ENCODE measurements around the gene CYP19A1. TPM values are rescaled to one million over a fixed set of nuclear protein-coding genes. Genes with fewer than 3 reads are reported as not detected.

Gene CYP19A1
- polyA plus RNA-seq, 2 donors = 0.05 TPM; not detected in 1

GRCh38 chr15:51332206-51333147 lies 5.9 kb downstream of the CYP19A1 start:
- no peak overlapping the region for H3K27ac ChIP-seq (ENCODE audit: low read depth in 2 of 2, low read length in 1 of 2)

GRCh38 chr15:51331141-51331540 lies 7.3 kb downstream of the CYP19A1 start:
- Histone ChIP-seq H3K36me3 (ENCODE audit: control insufficient read depth in 2 of 2, insufficient read depth in 2 of 2, low read length in 1 of 2) (no peaks in the 10 kb centered on the region), H3K27ac (ENCODE audit: low read depth in 2 of 2, low read length in 1 of 2) (no peak overlapping the region), H3K9me3 (ENCODE audit: control insufficient read depth in 2 of 2, insufficient read depth in 1 of 2, low read depth in 1 of 2, low read length in 1 of 2) (no peaks in the 10 kb centered on the region), H3K4me3 (ENCODE audit: low read depth in 1 of 2, low read length in 2 of 2) (no peak overlapping the region), H3K4me1 (ENCODE audit: control insufficient read depth in 2 of 2, insufficient read depth in 2 of 2, low read length in 1 of 2) (no peaks in the 10 kb centered on the region), H3K27me3 (ENCODE audit: control insufficient read depth in 1 of 2, insufficient read depth in 2 of 2, low read length in 2 of 2) (no peaks in the 10 kb centered on the region)
- 72 to 79% methylated on average over 5 of the region's 5 CpGs for WGBS, 2 donors

More at GRCh38 chr15:51332206-51333147, 5.9 kb downstream of the CYP19A1 start:
- H3K4me1 ChIP-seq (ENCODE audit: control insufficient read depth in 2 of 2, insufficient read depth in 2 of 2, low read length in 1 of 2) = no peaks in the 10 kb centered on the region
- H3K36me3 ChIP-seq (ENCODE audit: control insufficient read depth in 2 of 2, insufficient read depth in 2 of 2, low read length in 1 of 2) = no peaks in the 10 kb centered on the region
- 65 to 70% methylated on average over 4 of the region's 4 CpGs for WGBS, 2 donors
- H3K4me3 ChIP-seq (ENCODE audit: low read depth in 1 of 2, low read length in 2 of 2) = no peak overlapping the region
- no peaks in the 10 kb centered on the region for H3K27me3 ChIP-seq (ENCODE audit: control insufficient read depth in 1 of 2, insufficient read depth in 2 of 2, low read length in 2 of 2)
- H3K9me3 ChIP-seq (ENCODE audit: control insufficient read depth in 2 of 2, insufficient read depth in 1 of 2, low read depth in 1 of 2, low read length in 1 of 2) = no peaks in the 10 kb centered on the region

GRCh38 chr15:51328926-51329325 lies 9.5 kb downstream of the CYP19A1 start:
- no peaks in the 10 kb centered on the region for H3K4me1 ChIP-seq (ENCODE audit: control insufficient read depth in 2 of 2, insufficient read depth in 2 of 2, low read length in 1 of 2)
- 44 to 67% methylated on average over 4 of the region's 4 CpGs for WGBS, 2 donors
- no peak overlapping the region for H3K4me3 ChIP-seq (ENCODE audit: low read depth in 1 of 2, low read length in 2 of 2)
- no peaks in the 10 kb centered on the region for H3K36me3 ChIP-seq (ENCODE audit: control insufficient read depth in 2 of 2, insufficient read depth in 2 of 2, low read length in 1 of 2)
- H3K9me3 ChIP-seq (ENCODE audit: control insufficient read depth in 2 of 2, insufficient read depth in 1 of 2, low read depth in 1 of 2, low read length in 1 of 2) = no peaks in the 10 kb centered on the region
- no peak overlapping the region for H3K27ac ChIP-seq (ENCODE audit: low read depth in 2 of 2, low read length in 1 of 2)
- H3K27me3 ChIP-seq (ENCODE audit: control insufficient read depth in 1 of 2, insufficient read depth in 2 of 2, low read length in 2 of 2) = no peaks in the 10 kb centered on the region

- WGBS, 2 donors = 93 to 95% methylated on average over 2 of the region's 2 CpGs
Measured at GRCh38 chr15:51327081-51327480, 11.3 kb downstream of the CYP19A1 start.

GRCh38 chr15:51325167-51325566 lies 13.2 kb downstream of the CYP19A1 start:
- H3K9me3 ChIP-seq (ENCODE audit: control insufficient read depth in 2 of 2, insufficient read depth in 1 of 2, low read depth in 1 of 2, low read length in 1 of 2) = no peaks in the 10 kb centered on the region
- H3K4me1 ChIP-seq (ENCODE audit: control insufficient read depth in 2 of 2, insufficient read depth in 2 of 2, low read length in 1 of 2) = no peaks in the 10 kb centered on the region
- no peaks in the 10 kb centered on the region for H3K36me3 ChIP-seq (ENCODE audit: control insufficient read depth in 2 of 2, insufficient read depth in 2 of 2, low read length in 1 of 2)
- H3K27me3 ChIP-seq (ENCODE audit: control insufficient read depth in 1 of 2, insufficient read depth in 2 of 2, low read length in 2 of 2) = no peaks in the 10 kb centered on the region
- H3K4me3 ChIP-seq (ENCODE audit: low read depth in 1 of 2, low read length in 2 of 2) = no peak overlapping the region
- H3K27ac ChIP-seq (ENCODE audit: low read depth in 2 of 2, low read length in 1 of 2) = no peak overlapping the region
- WGBS, 2 donors = 92 to 94% methylated on average over 3 of the region's 3 CpGs

More at GRCh38 chr15:51327081-51327480, 11.3 kb downstream of the CYP19A1 start:
- H3K27ac ChIP-seq (ENCODE audit: low read depth in 2 of 2, low read length in 1 of 2) = no peak overlapping the region
- H3K4me1 ChIP-seq (ENCODE audit: control insufficient read depth in 2 of 2, insufficient read depth in 2 of 2, low read length in 1 of 2) = no peaks in the 10 kb centered on the region
- H3K36me3 ChIP-seq (ENCODE audit: control insufficient read depth in 2 of 2, insufficient read depth in 2 of 2, low read length in 1 of 2) = no peaks in the 10 kb centered on the region
- no peaks in the 10 kb centered on the region for H3K27me3 ChIP-seq (ENCODE audit: control insufficient read depth in 1 of 2, insufficient read depth in 2 of 2, low read length in 2 of 2)
- H3K9me3 ChIP-seq (ENCODE audit: control insufficient read depth in 2 of 2, insufficient read depth in 1 of 2, low read depth in 1 of 2, low read length in 1 of 2) = no peaks in the 10 kb centered on the region
- no peak overlapping the region for H3K4me3 ChIP-seq (ENCODE audit: low read depth in 1 of 2, low read length in 2 of 2)

- Histone ChIP-seq H3K27ac (ENCODE audit: low read depth in 2 of 2, low read length in 1 of 2) (no peak overlapping the region), H3K36me3 (ENCODE audit: control insufficient read depth in 2 of 2, insufficient read depth in 2 of 2, low read length in 1 of 2) (no peaks in the 10 kb centered on the region), H3K27me3 (ENCODE audit: control insufficient read depth in 1 of 2, insufficient read depth in 2 of 2, low read length in 2 of 2) (no peaks in the 10 kb centered on the region), H3K9me3 (ENCODE audit: control insufficient read depth in 2 of 2, insufficient read depth in 1 of 2, low read depth in 1 of 2, low read length in 1 of 2) (no peaks in the 10 kb centered on the region), H3K4me1 (ENCODE audit: control insufficient read depth in 2 of 2, insufficient read depth in 2 of 2, low read length in 1 of 2) (no peaks in the 10 kb centered on the region), H3K4me3 (ENCODE audit: low read depth in 1 of 2, low read length in 2 of 2) (no peak overlapping the region)
- 85% methylated on average over 7 of the region's 7 CpGs for WGBS, 2 donors
Measured at GRCh38 chr15:51323749-51324148, 14.6 kb downstream of the CYP19A1 start.

- 85 to 90% methylated on average over 1 of the region's 1 CpG for WGBS, 2 donors
- H3K4me3 ChIP-seq (ENCODE audit: low read depth in 1 of 2, low read length in 2 of 2) = no peak overlapping the region
- H3K27ac ChIP-seq (ENCODE audit: low read depth in 2 of 2, low read length in 1 of 2) = peak overlapping the region in 1 of 2 donors; percentile 8
- no peaks in the 10 kb centered on the region for H3K4me1 ChIP-seq (ENCODE audit: control insufficient read depth in 2 of 2, insufficient read depth in 2 of 2, low read length in 1 of 2)
- no peaks in the 10 kb centered on the region for H3K27me3 ChIP-seq (ENCODE audit: control insufficient read depth in 1 of 2, insufficient read depth in 2 of 2, low read length in 2 of 2)
- peaks cover 0 to 2% of the 10 kb centered on the region in 2 donors for H3K9me3 ChIP-seq (ENCODE audit: control insufficient read depth in 2 of 2, insufficient read depth in 1 of 2, low read depth in 1 of 2, low read length in 1 of 2)
- H3K36me3 ChIP-seq (ENCODE audit: control insufficient read depth in 2 of 2, insufficient read depth in 2 of 2, low read length in 1 of 2) = no peaks in the 10 kb centered on the region
Measured at GRCh38 chr15:51322621-51323296, 15.6 kb downstream of the CYP19A1 start.

GRCh38 chr15:51321316-51321715 lies 17.1 kb downstream of the CYP19A1 start:
- Histone ChIP-seq H3K4me3 (ENCODE audit: low read depth in 1 of 2, low read length in 2 of 2) (no peak overlapping the region), H3K27me3 (ENCODE audit: control insufficient read depth in 1 of 2, insufficient read depth in 2 of 2, low read length in 2 of 2) (no peaks in the 10 kb centered on the region), H3K27ac (ENCODE audit: low read depth in 2 of 2, low read length in 1 of 2) (no peak overlapping the region), H3K9me3 (ENCODE audit: control insufficient read depth in 2 of 2, insufficient read depth in 1 of 2, low read depth in 1 of 2, low read length in 1 of 2) (peaks cover 0 to 2% of the 10 kb centered on the region in 2 donors), H3K36me3 (ENCODE audit: control insufficient read depth in 2 of 2, insufficient read depth in 2 of 2, low read length in 1 of 2) (no peaks in the 10 kb centered on the region), H3K4me1 (ENCODE audit: control insufficient read depth in 2 of 2, insufficient read depth in 2 of 2, low read length in 1 of 2) (no peaks in the 10 kb centered on the region)
- WGBS, 2 donors = 77 to 89% methylated on average over 4 of the region's 4 CpGs

GRCh38 chr15:51320843-51321242 lies 17.6 kb downstream of the CYP19A1 start:
- no peak overlapping the region for H3K4me3 ChIP-seq (ENCODE audit: low read depth in 1 of 2, low read length in 2 of 2)
- WGBS, 2 donors = 93 to 94% methylated on average over 2 of the region's 2 CpGs
- H3K36me3 ChIP-seq (ENCODE audit: control insufficient read depth in 2 of 2, insufficient read depth in 2 of 2, low read length in 1 of 2) = no peaks in the 10 kb centered on the region
- H3K4me1 ChIP-seq (ENCODE audit: control insufficient read depth in 2 of 2, insufficient read depth in 2 of 2, low read length in 1 of 2) = no peaks in the 10 kb centered on the region
- H3K27me3 ChIP-seq (ENCODE audit: control insufficient read depth in 1 of 2, insufficient read depth in 2 of 2, low read length in 2 of 2) = no peaks in the 10 kb centered on the region
- H3K9me3 ChIP-seq (ENCODE audit: control insufficient read depth in 2 of 2, insufficient read depth in 1 of 2, low read depth in 1 of 2, low read length in 1 of 2) = peaks cover 0 to 2% of the 10 kb centered on the region in 2 donors
- H3K27ac ChIP-seq (ENCODE audit: low read depth in 2 of 2, low read length in 1 of 2) = no peak overlapping the region

Data from esophagus (tissue), 2 donors.